Germinal center (tissue), 1 donor: ENCODE measurements around the gene RAP1GAP.
"Not testable (repeated sequence)": the region's sequence is repeated elsewhere in the genome, so short reads cannot be mapped to it uniquely, and the experiment has no call there.

Experiments
- DNase-seq: peaks from one replicate; pipeline ENCODE4 v3.0.0; 2012; ENCODE audit warnings: mixed read lengths, low spot score

RAP1GAP gene

GRCh38 chr1:21677168-21677567 is 8.0 kb upstream of the RAP1GAP start:
- no peak for DNase-seq

DNA sequence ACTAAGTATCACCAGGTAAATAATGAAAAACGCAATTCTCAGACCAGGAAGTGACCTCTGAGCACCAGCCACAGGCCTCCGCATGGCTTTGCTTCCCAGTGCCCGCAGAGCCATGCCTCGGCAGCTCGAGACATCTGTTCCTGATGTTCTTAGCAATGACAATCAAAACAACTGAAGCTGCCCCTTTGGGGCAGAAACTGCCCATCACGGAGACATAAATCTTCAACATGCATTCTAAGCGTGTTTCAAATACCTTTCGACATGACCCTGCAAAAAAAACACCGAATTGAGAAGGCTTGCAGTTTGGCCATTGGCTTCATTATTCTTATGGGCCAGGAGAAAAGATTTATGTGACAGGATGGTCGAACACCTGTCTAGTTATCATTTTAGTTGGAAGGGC is 5.8 kb upstream of the RAP1GAP start:
- no peak for DNase-seq

- not testable (repeated sequence) for DNase-seq
These were observed 4.7 kb upstream of the RAP1GAP start for GRCh38 chr1:21673853-21674252.

DNA sequence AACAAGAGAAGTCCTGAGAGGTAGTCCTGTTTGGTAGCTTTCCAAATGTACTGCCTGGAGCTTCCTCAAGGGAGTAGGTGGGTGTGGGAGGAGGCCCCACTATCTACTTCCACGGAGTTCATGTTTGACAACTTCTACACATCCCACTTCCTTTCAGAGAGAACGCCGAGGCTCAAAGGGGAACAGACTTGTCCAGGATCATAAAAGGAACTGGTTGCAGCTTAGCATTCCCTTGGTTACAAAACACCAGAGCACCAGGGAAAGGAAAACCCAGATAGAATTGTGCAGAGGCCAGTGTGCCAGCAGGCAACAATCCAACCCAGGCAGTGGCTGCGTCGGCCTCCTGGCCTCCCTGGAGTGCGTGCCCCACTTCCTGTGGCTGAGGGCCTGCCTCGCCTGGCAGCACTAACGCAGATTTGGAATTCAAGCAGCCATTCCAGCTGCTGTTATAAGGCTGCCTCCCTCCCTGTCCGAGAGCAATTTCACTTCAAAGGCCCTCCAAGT is 4.2 kb upstream of the RAP1GAP start:
- DNase-seq: no peak

DNA sequence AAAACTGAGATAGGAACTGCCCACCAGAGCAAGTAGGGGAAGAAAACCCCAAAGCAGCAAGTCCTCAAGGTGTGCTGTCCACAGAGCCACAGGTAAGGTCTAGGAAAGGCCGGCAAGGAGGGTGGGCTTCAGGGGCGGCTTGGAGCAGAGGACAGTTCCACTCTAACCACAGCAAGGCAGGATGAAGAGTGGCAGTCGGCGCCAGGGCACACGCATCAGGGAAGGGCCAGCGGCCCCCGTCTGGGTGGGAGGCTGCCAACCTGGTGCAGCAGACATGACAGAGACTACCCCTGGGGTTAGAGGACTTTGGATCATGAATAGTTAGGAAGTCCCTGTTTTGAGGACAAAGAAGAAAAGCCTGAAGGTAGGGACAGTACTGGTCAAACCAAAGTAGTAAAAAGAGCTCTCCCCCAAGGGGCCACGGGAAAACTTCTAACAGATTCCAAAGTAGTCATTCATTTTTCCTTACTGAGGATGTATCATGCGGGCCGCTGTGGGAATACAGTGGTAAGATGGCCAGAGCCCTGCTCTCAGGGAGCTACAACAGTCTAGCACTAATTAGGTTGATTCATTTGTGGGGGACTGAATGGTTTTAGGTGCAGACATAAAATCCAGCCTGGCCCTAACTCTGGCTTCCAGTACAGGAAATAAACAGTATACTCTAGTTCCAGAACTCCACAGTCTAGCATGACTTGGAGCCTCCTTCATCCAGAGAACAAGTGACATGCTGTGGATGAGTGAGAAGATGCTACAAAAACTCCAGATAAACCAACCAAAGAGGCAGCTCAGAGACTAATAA is 3.5 kb upstream of the RAP1GAP start:
- no peak for DNase-seq

DNA sequence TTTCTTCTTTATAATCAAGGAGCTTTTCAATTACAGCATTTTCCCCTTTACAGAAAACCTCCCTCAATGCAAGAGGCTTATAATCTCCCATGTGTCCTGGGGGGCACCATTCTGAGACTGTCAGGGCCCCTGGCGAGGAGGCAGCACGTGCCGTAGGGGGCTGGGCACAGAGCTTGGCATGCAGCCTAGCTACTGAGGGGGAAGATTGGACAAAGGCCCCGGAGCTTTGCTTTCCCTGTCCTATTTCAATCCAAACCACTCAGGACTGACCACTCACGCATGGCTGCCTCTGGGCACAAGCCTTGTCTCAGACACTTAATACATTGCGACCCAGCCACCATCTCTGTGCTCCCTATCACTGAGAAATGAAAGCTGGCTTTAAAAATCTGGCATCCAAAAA is 2.8 kb upstream of the RAP1GAP start:
- DNase-seq: no peak

GRCh38 chr1:21670956-21671902 is 2.1 kb upstream of the RAP1GAP start:
- no peak for DNase-seq

GRCh38 chr1:21670059-21670881 is 1.1 kb upstream of the RAP1GAP start:
- no peak for DNase-seq

GRCh38 chr1:21668951-21669257 is 253 bp downstream of the RAP1GAP start:
- DNase-seq: no peak

DNA sequence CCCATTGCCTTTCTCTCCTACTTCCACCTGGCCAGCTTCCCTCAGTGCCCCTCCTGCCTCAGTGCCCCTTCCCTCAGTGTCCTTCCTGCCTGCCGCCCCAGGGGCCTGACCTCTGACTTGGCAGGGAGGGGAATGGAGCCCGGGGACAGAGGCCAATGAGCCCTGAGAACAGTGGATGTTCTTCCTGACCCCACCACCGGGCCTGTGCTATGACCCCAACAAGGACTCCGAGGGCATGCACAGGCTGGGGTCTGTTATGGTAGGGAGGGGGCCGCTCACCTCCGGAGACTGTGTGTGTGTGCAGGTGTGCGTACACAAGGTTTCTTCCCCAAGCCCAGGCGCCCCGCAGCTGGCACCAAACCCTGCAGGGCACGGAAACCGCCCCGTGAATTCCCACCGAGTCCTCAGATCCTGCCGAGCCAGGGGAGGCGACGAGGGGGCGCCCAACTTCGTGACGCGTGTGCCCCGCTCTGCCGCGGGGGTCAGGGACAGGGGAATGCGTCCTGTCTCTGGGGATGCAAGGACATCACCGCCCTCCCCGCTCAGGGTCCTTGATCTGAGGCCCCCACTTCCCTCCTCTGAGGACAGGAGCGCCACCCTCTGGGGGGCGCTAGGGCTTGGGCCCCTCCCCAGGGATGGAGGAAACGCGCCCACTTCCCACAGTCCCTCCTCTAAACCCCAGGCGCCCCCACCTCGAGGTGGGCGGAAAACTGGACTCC is 766 bp downstream of the RAP1GAP start:
- no peak for DNase-seq

GRCh38 chr1:21667348-21668231 is 1.6 kb downstream of the RAP1GAP start:
- no peak for DNase-seq

- DNase-seq: no peak
These were observed 2.4 kb downstream of the RAP1GAP start for GRCh38 chr1:21666576-21667320.

DNA sequence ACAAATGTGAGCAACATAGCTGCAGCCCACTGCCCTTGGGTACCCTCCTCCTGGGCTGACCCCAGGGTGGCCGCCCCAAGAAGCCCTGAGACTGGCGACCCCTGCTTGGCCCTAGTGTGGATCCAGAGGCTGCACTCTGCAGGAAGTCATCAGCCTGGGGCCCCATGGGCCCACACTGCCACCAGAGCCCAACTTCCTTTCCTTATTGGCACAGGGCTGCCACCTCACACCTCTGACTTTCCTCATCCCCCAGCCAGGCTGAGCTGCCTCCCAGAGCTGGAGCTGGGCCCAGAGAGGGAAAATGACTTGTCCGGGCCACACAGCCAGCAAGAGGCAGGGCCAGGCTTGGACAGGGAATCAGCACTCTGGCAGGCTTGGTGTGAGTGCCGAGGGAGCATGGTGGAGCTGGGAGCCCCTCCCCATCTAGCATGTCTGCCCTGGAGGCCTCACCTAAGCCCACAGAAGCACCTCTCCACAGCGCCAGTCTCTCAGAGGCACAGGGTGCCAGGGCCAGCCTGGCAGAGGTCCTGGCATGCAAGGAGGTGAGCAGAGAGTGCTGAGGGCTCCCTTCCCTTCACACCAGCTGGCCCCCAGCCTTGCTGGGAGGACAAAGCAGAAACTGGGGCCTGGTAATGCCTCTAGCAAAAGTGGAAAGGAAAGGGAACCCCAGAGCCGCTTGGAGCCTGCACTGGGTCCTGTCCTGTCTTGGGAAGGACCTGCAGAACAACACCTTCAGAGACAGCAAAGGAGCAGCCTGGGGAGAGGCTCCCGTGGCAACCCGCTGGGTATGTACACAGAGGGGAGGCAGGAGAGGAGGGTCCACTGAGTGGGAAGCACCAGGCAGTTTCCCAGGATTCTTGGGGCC is 3.2 kb downstream of the RAP1GAP start:
- DNase-seq: no peak

- DNase-seq: no peak
These were observed 4.2 kb downstream of the RAP1GAP start for GRCh38 chr1:21664806-21665588.

- DNase-seq: no peak
These were observed 5.0 kb downstream of the RAP1GAP start for GRCh38 chr1:21663951-21664805.

DNA sequence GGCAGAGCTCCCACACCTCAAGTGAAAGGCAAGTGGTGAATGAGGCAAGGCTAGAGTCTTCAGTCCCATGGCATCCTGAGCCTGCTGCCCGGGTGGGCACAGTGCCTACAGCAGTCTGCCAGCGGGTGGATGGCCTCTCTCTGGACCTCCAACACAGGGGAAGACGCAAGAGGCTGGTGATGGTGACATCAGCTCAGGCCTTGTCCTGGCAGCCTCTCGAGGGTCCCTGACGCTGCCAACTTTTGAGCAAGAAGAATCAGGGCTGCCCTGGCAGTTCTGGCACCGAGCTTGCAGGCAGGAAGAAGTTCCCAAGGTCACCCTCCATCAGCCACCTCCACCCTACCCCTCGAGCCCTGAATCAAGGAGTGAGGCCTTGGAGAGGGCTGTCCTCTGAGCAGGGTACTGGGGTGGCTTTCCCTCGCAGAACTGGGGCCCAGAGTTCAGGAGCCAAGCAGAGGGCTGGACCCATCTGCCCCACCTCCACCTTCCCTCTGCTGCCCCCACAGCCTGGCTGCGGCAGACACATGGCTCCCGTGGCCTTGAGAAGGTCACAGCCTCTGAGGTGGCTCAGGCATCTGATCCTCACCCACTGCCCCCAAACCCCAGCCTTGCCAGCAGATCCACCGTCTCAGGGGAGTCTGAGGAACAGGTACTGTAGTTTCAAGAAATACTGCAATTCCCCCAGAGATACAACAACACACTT is 5.8 kb downstream of the RAP1GAP start:
- DNase-seq: no peak
